ENCODE data around the gene GARIN5B.

The GARIN5B gene

DNA sequence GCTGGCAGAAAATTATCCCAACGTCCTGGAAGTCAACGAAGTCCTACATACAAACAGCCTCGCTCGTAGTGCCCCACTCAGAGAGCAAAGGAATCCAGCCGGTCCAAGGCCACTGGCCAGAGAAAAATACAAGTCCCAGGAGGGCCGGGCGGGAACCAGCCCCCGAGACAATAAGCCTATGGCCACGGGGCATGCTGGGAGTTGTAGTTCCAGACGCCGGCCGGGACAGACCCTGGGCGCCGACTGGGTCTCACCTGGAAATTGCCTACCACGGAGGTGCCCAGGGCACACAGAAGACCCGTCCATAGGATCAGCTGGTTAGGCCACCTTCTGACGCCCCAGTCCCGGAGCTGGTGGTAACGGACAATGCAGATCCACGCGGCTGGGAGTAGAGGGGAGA is 43.3 kb downstream of the GARIN5B start:
- Histone ChIP-seq H3K27ac (ENCODE audit: low read depth, low read length) (no peak overlapping the region), H2AK5ac (ENCODE audit: low read length) (no peak overlapping the region)

DNA sequence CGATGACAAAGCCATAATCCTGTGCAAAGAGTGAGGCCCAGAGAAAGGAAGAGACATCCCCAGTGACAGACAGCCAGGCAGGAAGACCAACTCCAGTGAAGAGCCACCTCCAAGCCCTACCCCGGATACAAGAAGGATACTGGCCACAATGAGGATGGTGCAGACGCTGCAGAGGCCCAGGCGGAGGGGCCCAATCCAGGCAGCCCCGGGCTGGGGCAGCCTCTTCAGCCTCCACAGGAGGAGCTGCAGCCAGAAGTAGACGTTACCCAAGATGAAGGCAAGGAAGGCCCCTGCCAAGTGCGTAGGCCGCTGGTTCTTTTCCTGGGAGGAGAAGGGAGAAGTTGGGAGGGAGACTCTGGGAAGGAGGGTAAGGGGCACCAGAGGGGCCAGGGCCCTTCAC is 46.4 kb downstream of the GARIN5B start:
- Histone ChIP-seq H3K27ac (ENCODE audit: low read depth, low read length) (no peak overlapping the region), H2BK12ac (ENCODE audit: low read length) (no peak overlapping the region), H2BK5ac (ENCODE audit: low read depth, low read length, poor library complexity) (no peak overlapping the region), H3K27me3 (ENCODE audit: insufficient read depth, low read length) (no peaks in the 10 kb centered on the region), H2BK120ac (ENCODE audit: insufficient read depth, low read length, poor library complexity) (no peak overlapping the region), H3K23ac (ENCODE audit: low read length) (no peak overlapping the region), H3K9me3 (ENCODE audit: insufficient read depth, low read depth, low read length) (no peaks in the 10 kb centered on the region), H3K79me2 (ENCODE audit: control insufficient read depth, insufficient read depth, low read length, poor library complexity) (no peaks in the 10 kb centered on the region), H4K91ac (ENCODE audit: low read depth, low read length) (no peak overlapping the region), H2AK5ac (ENCODE audit: low read length) (no peak overlapping the region), H4K12ac (ENCODE audit: low read depth, low read length) (no peak overlapping the region), H3K9ac (ENCODE audit: low read length) (no peak overlapping the region), H3K14ac (ENCODE audit: low read length) (no peak overlapping the region), H3K4me3 (ENCODE audit: low read depth, low read length) (no peak overlapping the region), H2AFZ (ENCODE audit: insufficient read depth, low read length, poor library complexity) (no peak overlapping the region), H3K36me3 (ENCODE audit: control insufficient read depth in 1 of 2, insufficient read depth in 2 of 2, low read length in 2 of 2) (peaks cover 0 to 5% of the 10 kb centered on the region in 2 experiments), H3K79me1 (ENCODE audit: low read length) (peaks cover 3% of the 10 kb centered on the region), H3K18ac (ENCODE audit: low read length) (no peak overlapping the region), H3K4me2 (ENCODE audit: low read length) (no peak overlapping the region), H3K4me1 (ENCODE audit: control insufficient read depth in 1 of 2, insufficient read depth in 2 of 2, low read length in 2 of 2) (peaks cover 2 to 6% of the 10 kb centered on the region in 2 experiments), H3K4ac (ENCODE audit: low read depth, low read length) (no peak overlapping the region), H4K8ac (ENCODE audit: low read depth, low read length) (no peak overlapping the region)
- no CpG with 5 or more reads among the region's 8 CpGs for WGBS (ENCODE audit: extremely low coverage, insufficient coverage, insufficient read length)
- DNase-seq: no peak

More for the DNA sequence above, 43.3 kb downstream of the GARIN5B start:
- Histone ChIP-seq H2BK5ac (ENCODE audit: low read depth, low read length, poor library complexity) (no peak overlapping the region), H4K12ac (ENCODE audit: low read depth, low read length) (peak overlapping the region; percentile 81), H3K9me3 (ENCODE audit: insufficient read depth, low read depth, low read length) (no peaks in the 10 kb centered on the region), H3K4me3 (ENCODE audit: low read depth, low read length) (no peak overlapping the region), H3K4me2 (ENCODE audit: low read length) (peak overlapping the region; percentile 65), H2AFZ (ENCODE audit: insufficient read depth, low read length, poor library complexity) (peak overlapping the region; percentile 97), H4K8ac (ENCODE audit: low read depth, low read length) (peak overlapping the region; percentile 77), H2BK120ac (ENCODE audit: insufficient read depth, low read length, poor library complexity) (no peak overlapping the region), H3K4ac (ENCODE audit: low read depth, low read length) (no peak overlapping the region), H3K4me1 (ENCODE audit: control insufficient read depth in 1 of 2, insufficient read depth in 2 of 2, low read length in 2 of 2) (peaks cover 0 to 6% of the 10 kb centered on the region in 2 experiments), H2BK12ac (ENCODE audit: low read length) (no peak overlapping the region), H3K79me2 (ENCODE audit: control insufficient read depth, insufficient read depth, low read length, poor library complexity) (no peaks in the 10 kb centered on the region), H3K18ac (ENCODE audit: low read length) (no peak overlapping the region), H3K14ac (ENCODE audit: low read length) (peak overlapping the region; percentile 73), H3K9ac (ENCODE audit: low read length) (no peak overlapping the region), H3K79me1 (ENCODE audit: low read length) (peaks cover 3% of the 10 kb centered on the region), H3K27me3 (ENCODE audit: insufficient read depth, low read length) (no peaks in the 10 kb centered on the region), H3K36me3 (ENCODE audit: control insufficient read depth in 1 of 2, insufficient read depth in 2 of 2, low read length in 2 of 2) (no peaks in the 10 kb centered on the region), H4K91ac (ENCODE audit: low read depth, low read length) (peak overlapping the region; percentile 78), H3K23ac (ENCODE audit: low read length) (no peak overlapping the region)
- peak; percentile 45 to 76 for DNase-seq
- WGBS (ENCODE audit: extremely low coverage, insufficient coverage, insufficient read length): no CpG with 5 or more reads among the region's 21 CpGs

DNA sequence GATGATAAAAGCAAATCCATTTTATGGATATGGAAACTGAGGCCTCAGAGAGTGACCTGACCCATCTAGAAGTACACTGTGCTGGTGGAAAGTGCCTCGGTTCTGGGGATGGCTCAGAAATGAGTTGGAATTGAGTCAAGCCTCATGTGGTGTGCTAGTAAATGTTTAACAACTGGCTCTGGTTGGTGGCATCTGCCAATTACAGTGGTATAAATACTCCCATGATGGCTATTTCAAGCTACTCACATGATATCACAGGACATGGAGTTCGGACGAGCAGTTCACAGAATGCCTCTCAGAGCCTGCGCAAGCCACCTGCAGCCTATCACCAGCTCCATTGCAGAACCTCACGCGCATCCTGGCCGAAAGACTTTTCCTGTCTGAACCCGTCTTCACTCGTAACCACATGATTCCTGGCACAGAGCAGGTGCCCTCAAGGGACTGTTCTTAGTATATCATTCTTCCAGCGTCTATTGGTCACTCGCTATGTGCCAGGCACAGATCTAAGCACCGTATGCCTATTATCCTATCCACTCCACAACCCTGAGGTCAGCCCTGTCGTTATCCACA is 47.0 kb downstream of the GARIN5B start:
- H3K4me3 ChIP-seq (ENCODE audit: low read depth, low read length): no peak overlapping the region
- peaks cover 0 to 5% of the 10 kb centered on the region in 2 experiments for H3K36me3 ChIP-seq (ENCODE audit: control insufficient read depth in 1 of 2, insufficient read depth in 2 of 2, low read length in 2 of 2)
- no peaks in the 10 kb centered on the region for H3K27me3 ChIP-seq (ENCODE audit: insufficient read depth, low read length)
- DNase-seq: no peak
- H3K9ac ChIP-seq (ENCODE audit: low read length): no peak overlapping the region
- H3K18ac ChIP-seq (ENCODE audit: low read length): no peak overlapping the region
- no peak overlapping the region for H2AFZ ChIP-seq (ENCODE audit: insufficient read depth, low read length, poor library complexity)
- no peak overlapping the region for H4K91ac ChIP-seq (ENCODE audit: low read depth, low read length)
- no peak overlapping the region for H2BK12ac ChIP-seq (ENCODE audit: low read length)
- H3K79me1 ChIP-seq (ENCODE audit: low read length): peaks cover 3% of the 10 kb centered on the region
- H3K4ac ChIP-seq (ENCODE audit: low read depth, low read length): no peak overlapping the region
- no peak overlapping the region for H3K27ac ChIP-seq (ENCODE audit: low read depth, low read length)
- no peak overlapping the region for H2AK5ac ChIP-seq (ENCODE audit: low read length)
- no peak overlapping the region for H3K4me2 ChIP-seq (ENCODE audit: low read length)
- H3K4me1 ChIP-seq (ENCODE audit: control insufficient read depth in 1 of 2, insufficient read depth in 2 of 2, low read length in 2 of 2): peaks cover 2 to 6% of the 10 kb centered on the region in 2 experiments
- WGBS (ENCODE audit: extremely low coverage, insufficient coverage, insufficient read length): no CpG with 5 or more reads among the region's 13 CpGs
- no peak overlapping the region for H2BK120ac ChIP-seq (ENCODE audit: insufficient read depth, low read length, poor library complexity)
- H3K79me2 ChIP-seq (ENCODE audit: control insufficient read depth, insufficient read depth, low read length, poor library complexity): no peaks in the 10 kb centered on the region
- no peaks in the 10 kb centered on the region for H3K9me3 ChIP-seq (ENCODE audit: insufficient read depth, low read depth, low read length)
- H3K14ac ChIP-seq (ENCODE audit: low read length): no peak overlapping the region
- H3K23ac ChIP-seq (ENCODE audit: low read length): no peak overlapping the region
- H4K12ac ChIP-seq (ENCODE audit: low read depth, low read length): no peak overlapping the region
- H4K8ac ChIP-seq (ENCODE audit: low read depth, low read length): no peak overlapping the region
- no peak overlapping the region for H2BK5ac ChIP-seq (ENCODE audit: low read depth, low read length, poor library complexity)

DNA sequence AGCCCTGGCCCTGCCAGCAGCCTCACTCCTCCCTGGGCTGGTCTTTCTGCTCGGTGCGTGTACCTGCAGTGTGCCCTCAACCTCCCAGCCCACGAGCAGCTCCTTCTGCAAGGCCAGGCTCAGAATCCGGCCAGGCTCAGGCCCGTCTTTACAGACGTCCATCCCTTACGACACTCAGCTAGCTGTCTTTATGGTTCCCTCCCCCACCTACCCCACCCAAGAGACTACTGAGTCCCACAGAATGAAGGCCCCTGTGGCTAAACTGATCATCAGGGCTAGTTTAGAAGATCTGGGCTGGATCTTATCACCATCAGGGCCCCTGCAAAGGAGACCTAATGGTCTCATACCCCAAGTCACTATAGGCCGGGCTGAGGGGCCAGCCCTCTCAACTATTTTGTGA is 48.7 kb downstream of the GARIN5B start:
- peaks cover under 1 to 12% of the 10 kb centered on the region in 2 experiments for H3K36me3 ChIP-seq (ENCODE audit: control insufficient read depth in 1 of 2, insufficient read depth in 2 of 2, low read length in 2 of 2)
- no peak overlapping the region for H4K8ac ChIP-seq (ENCODE audit: low read depth, low read length)
- no peak overlapping the region for H2AFZ ChIP-seq (ENCODE audit: insufficient read depth, low read length, poor library complexity)
- H2BK5ac ChIP-seq (ENCODE audit: low read depth, low read length, poor library complexity): no peak overlapping the region
- no peak overlapping the region for H3K4ac ChIP-seq (ENCODE audit: low read depth, low read length)
- no peak overlapping the region for H3K14ac ChIP-seq (ENCODE audit: low read length)
- no peak overlapping the region for H3K9ac ChIP-seq (ENCODE audit: low read length)
- H3K27me3 ChIP-seq (ENCODE audit: insufficient read depth, low read length): no peaks in the 10 kb centered on the region
- H3K18ac ChIP-seq (ENCODE audit: low read length): no peak overlapping the region
- no peaks in the 10 kb centered on the region for H3K79me2 ChIP-seq (ENCODE audit: control insufficient read depth, insufficient read depth, low read length, poor library complexity)
- no peaks in the 10 kb centered on the region for H3K79me1 ChIP-seq (ENCODE audit: low read length)
- no peaks in the 10 kb centered on the region for H3K9me3 ChIP-seq (ENCODE audit: insufficient read depth, low read depth, low read length)
- H3K4me2 ChIP-seq (ENCODE audit: low read length): no peak overlapping the region
- WGBS (ENCODE audit: extremely low coverage, insufficient coverage, insufficient read length): no CpG with 5 or more reads among the region's 8 CpGs
- no peak for DNase-seq
- H4K91ac ChIP-seq (ENCODE audit: low read depth, low read length): no peak overlapping the region
- no peak overlapping the region for H3K27ac ChIP-seq (ENCODE audit: low read depth, low read length)
- H3K23ac ChIP-seq (ENCODE audit: low read length): no peak overlapping the region
- no peak overlapping the region for H3K4me3 ChIP-seq (ENCODE audit: low read depth, low read length)
- H2BK12ac ChIP-seq (ENCODE audit: low read length): no peak overlapping the region
- H3K4me1 ChIP-seq (ENCODE audit: control insufficient read depth in 1 of 2, insufficient read depth in 2 of 2, low read length in 2 of 2): peaks cover 2% of the 10 kb centered on the region in 2 experiments
- no peak overlapping the region for H4K12ac ChIP-seq (ENCODE audit: low read depth, low read length)
- no peak overlapping the region for H2BK120ac ChIP-seq (ENCODE audit: insufficient read depth, low read length, poor library complexity)
- H2AK5ac ChIP-seq (ENCODE audit: low read length): no peak overlapping the region
